Naive thymus-derived CD8-positive, alpha-beta T cell (primary cell): ENCODE results near the gene RCC2. TPM values are rescaled to one million over a fixed set of nuclear protein-coding genes. Genes with fewer than 3 reads are reported as not detected.

Source experiments
- ATAC-seq, 2 donors: fragments of 150-1000 bp; cut with Tn5 transposase in 1 of 2; sonication (Bioruptor Pico), chemical (Tn5 transposase) in 1 of 2; 1 replicate in 1 of 2; 2 replicates in 1 of 2; pipeline ENCODE4 v1.10.0; 2021; ENCODE audit warnings: mild to moderate bottlenecking in 2 of 2, moderate library complexity in 2 of 2
- POLR2A ChIA-PET: fragments of 350-600 bp; sonication (Branson Sonifier 250); formaldehyde crosslinking; loops from one replicate; lab custom pipeline; 2021; ENCODE audit warnings: antibody characterized with exemption; lab: Charles Lee
- DNase-seq, 10 donors: peaks; one replicate each; pipeline versions ENCODE4 v3.0.0 to v3.0.0-alpha.2; 2020 to 2022
- H3K27ac Mint-ChIP-seq, 10 donors: one replicate each; pipeline ENCODE4 v1.8.0; 2020 to 2022; ENCODE audit warnings: mild to moderate bottlenecking in 10 of 10, mixed read lengths in 10 of 10, moderate library complexity in 4 of 10, inconsistent platforms in 1 of 10
- H3K27me3 Mint-ChIP-seq, 5 donors: one replicate each; pipeline ENCODE4 v1.8.0; 2021 to 2022; ENCODE audit warnings: mixed read lengths in 5 of 5
- H3K36me3 Mint-ChIP-seq, 3 donors: one replicate each; pipeline ENCODE4 v1.8.0; 2020 to 2022; ENCODE audit warnings: mixed read lengths in 3 of 3, mild to moderate bottlenecking in 2 of 3, inconsistent platforms in 1 of 3
- H3K4me1 Mint-ChIP-seq, 4 donors: one replicate each; pipeline ENCODE4 v1.8.0; 2021 to 2022; ENCODE audit warnings: mixed read lengths in 4 of 4
- H3K4me3 Mint-ChIP-seq, 10 donors: one replicate each; pipeline ENCODE4 v1.8.0; 2020 to 2022; ENCODE audit warnings: mild to moderate bottlenecking in 10 of 10, mixed read lengths in 10 of 10, moderate library complexity in 6 of 10, inconsistent platforms in 1 of 10
- H3K9me3 Mint-ChIP-seq, 9 donors: one replicate each; pipeline ENCODE4 v1.8.0; 2020 to 2022; ENCODE audit warnings: mixed read lengths in 9 of 9, mild to moderate bottlenecking in 3 of 9, inconsistent platforms in 1 of 9, moderate library complexity in 1 of 9
- polyA plus RNA-seq, 3 donors: library from polyadenylated mRNA; unstranded; fragments of 300-500 nt; fragmentation: Illumina TruSeq; gene quantifications; one replicate each; pipeline ENCODE4 v1.2.3, GENCODE V29; 2021
- total RNA-seq, 8 experiments: library from RNA in 2 of 8; stranded (reverse) in 2 of 8; gene quantifications; one replicate each; pipeline ENCODE4 v1.2.3 and lab custom pipeline; 2021 to 2026

RCC2 gene
- total and polyA plus RNA-seq, 5 experiments from 2014 or later, result 20.8 to 61.9 (median 37.5) TPM

DNA sequence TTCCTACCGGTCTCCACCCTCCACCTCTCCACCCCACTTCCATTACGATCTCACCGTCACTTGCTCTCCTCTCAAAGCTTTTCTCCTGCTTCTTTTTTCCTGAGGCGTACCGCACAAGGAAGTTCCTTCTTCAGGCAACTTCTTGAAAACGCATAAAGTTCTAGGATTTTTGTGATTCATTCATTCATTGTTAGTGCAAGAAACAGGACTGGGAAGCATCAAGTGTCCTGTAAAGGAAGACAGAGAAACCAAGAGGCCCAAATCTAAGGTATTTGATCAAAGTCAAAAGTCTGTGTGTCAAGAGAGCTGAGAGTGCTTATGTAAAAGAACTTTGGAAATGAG is 1.3 kb upstream of the RCC2 start:
- DNase-seq (no peak), ATAC-seq (no peak)
- peak overlapping the region in 6 of 10 donors; percentile 19 to 93 (median 85) for H3K27ac Mint-ChIP-seq
- H3K27me3 Mint-ChIP-seq, result peaks cover 0 to 5% (median 0%) of the 10 kb centered on the region in 5 donors
- H3K4me1 Mint-ChIP-seq, result peaks cover 6 to 34% (median 29%) of the 10 kb centered on the region in 4 donors
- H3K36me3 Mint-ChIP-seq, result no peaks in the 10 kb centered on the region
- peak overlapping the region; percentile 2 to 96 (median 82) for H3K4me3 Mint-ChIP-seq
- POLR2A ChIA-PET, result no interaction called here
- H3K9me3 Mint-ChIP-seq, result no peaks in the 10 kb centered on the region

DNA sequence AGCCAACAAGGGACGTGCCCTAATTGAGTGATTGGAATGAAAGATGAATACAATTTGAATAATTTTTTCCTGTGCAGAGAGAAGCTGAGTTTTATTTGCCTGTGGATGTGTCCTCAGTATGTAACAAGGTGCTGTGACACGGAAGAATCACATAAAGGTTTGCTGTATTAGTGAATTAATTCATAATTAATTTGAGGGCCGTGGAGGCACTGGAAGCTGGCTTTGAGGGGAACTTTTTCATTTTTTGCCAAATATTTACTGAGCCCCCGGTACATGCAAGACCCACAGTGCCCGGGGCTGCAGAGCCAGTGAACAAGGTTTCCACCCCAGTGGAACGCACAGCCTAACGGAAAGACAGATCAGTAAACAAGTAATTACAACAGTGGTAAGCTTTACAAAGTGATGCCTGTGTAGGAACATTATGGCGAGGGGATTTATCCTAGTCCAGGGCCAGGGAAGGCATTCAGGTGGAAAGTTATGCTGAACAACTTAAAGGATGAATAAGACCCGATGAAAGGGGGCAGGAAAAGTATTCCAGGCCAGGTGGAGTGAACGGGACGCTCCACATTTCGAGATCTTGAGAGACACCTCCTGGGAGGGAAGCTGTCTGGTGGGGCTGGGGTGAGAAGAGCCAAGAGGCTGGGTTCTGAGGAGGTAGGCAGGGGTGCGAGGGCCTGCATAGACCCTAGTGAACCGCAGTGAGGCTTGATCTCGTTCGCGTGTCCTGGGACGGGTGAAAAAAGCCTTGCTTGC is 773 bp upstream of the RCC2 start:
- H3K9me3 Mint-ChIP-seq, result no peaks in the 10 kb centered on the region
- H3K4me3 Mint-ChIP-seq, result peak overlapping the region; percentile 77 to 96 (median 84)
- peaks cover 0 to 4% (median 0%) of the 10 kb centered on the region in 3 donors for H3K36me3 Mint-ChIP-seq
- ATAC-seq (no peak), DNase-seq (no peak)
- peaks cover 6 to 39% (median 34%) of the 10 kb centered on the region in 4 donors for H3K4me1 Mint-ChIP-seq
- peaks cover 0 to 5% (median 0%) of the 10 kb centered on the region in 5 donors for H3K27me3 Mint-ChIP-seq
- POLR2A ChIA-PET, result interaction anchor here (0.6 to 1.1 kb wide), 2 partner anchors 84 to 107 kb away, joined by 3 to 4 read pairs; no protein-coding TSS in a partner anchor
- H3K27ac Mint-ChIP-seq, result peak overlapping the region; percentile 78 to 95 (median 92)

DNA sequence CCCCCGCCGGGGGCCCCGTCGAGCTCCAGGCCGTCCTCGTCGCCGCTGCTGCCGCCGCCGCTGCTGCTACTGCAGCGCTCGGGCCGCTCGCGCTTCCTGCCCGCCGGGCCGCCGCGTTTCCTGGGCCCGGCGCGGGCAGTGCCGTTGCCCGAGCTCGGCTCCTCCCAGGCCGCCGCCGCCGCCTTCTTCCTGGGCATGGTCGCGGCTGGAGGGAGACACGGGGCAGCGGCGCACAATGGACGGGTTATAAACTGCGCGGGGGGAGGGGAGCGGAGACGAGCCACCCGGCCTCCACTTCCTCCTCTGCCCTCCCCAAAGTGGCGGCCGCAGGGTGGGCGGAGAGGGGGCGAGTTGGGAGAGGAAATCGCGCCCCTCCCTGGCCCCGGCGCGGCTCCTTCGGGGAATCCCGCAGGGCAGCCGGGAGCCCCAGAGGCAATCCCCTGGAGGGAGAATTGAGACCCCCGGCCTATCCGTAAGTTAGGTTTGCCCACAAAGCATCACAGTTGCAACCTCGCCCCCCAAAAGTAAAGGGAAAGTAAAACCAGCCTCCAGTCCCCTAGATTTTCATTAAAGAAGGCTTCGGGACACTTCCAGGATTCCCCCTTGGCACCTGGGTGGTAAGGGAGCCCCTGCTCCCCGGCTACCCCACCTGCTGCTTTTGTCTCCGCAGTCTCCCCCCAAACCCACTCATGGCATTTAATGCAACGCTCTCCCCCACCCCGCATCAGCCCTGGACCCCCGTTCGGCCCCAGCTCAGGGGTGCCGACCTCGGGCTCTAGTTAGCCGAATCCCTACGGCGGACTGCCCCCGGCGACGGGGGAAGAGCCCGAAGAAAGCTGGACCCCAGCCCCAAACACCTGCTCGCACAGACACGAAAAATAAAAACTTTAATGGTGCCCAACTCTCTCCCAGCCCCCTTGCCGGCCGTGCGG is 893 bp downstream of the RCC2 start:
- H3K9me3 Mint-ChIP-seq, result no peaks in the 10 kb centered on the region
- H3K27ac Mint-ChIP-seq, result peak overlapping the region; percentile 90 to 98 (median 97)
- H3K4me1 Mint-ChIP-seq, result peaks cover 16 to 56% (median 51%) of the 10 kb centered on the region in 4 donors
- POLR2A ChIA-PET, result interaction anchor here (0.5 to 1.1 kb wide), 4 partner anchors 8 to 1757 kb away, joined by 3 to 7 read pairs (median 3); no protein-coding TSS in a partner anchor
- DNase-seq, result peak; percentile 52 to 81 (median 65)
- peaks cover 0 to 4% (median 0%) of the 10 kb centered on the region in 5 donors for H3K27me3 Mint-ChIP-seq
- H3K4me3 Mint-ChIP-seq, result peak overlapping the region; percentile 92 to 99 (median 96)
- ATAC-seq, result peak; percentile 34 to 45
- H3K36me3 Mint-ChIP-seq, result peaks cover 0 to 20% (median 0%) of the 10 kb centered on the region in 3 donors

DNA sequence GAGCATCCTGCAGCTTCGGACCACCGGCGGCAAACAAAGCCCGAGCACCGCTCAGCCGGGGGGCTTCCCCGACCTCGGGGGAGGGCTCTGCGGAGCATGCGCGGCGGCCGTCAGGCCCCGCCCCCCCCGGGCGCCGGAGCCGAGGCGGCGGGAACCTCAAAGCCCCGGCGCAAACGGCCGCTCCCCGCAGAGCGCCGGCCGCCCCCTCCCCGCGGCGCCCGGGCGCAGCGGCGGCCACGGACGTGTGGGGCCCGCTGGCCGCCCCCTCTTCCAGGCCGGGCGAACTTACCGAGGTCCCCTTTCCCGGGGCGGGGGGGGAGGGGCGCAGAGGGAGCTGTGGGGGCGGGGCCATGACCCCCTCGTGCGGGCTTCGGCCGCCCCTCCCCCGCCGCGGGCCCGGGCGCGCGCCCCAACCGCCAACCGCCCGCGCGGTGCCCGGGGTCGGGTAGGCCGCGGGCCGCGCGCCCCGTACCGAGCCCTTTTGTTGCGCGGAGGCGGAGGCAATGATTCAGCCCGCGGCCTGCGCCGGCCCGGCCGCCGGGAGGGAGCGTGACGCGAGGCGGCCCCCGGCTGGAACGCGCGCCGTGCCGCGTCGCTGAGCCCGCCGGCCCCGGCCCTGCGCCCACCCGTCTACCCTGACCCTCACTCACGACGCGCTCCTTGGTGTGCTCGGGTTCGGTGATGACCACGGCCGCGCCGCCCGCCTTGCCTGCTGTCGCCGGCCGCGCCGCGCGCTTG is 1.7 kb downstream of the RCC2 start:
- Mint-ChIP-seq H3K9me3 (no peaks in the 10 kb centered on the region), H3K27ac (peak overlapping the region in 8 of 10 donors; percentile 78 to 92 (median 85)), H3K4me1 (peaks cover 16 to 63% (median 59%) of the 10 kb centered on the region in 4 donors), H3K4me3 (peak overlapping the region; percentile 71 to 96 (median 78)), H3K27me3 (no peaks in the 10 kb centered on the region), H3K36me3 (peaks cover 0 to 26% (median 0%) of the 10 kb centered on the region in 3 donors)
- ATAC-seq, result peak; percentile 33 to 37
- POLR2A ChIA-PET, result interaction anchor here (0.8 kb wide), 1 partner anchor 9 kb away, joined by 3 read pairs; no protein-coding TSS in a partner anchor
- peak; percentile 20 to 70 (median 58) for DNase-seq

DNA sequence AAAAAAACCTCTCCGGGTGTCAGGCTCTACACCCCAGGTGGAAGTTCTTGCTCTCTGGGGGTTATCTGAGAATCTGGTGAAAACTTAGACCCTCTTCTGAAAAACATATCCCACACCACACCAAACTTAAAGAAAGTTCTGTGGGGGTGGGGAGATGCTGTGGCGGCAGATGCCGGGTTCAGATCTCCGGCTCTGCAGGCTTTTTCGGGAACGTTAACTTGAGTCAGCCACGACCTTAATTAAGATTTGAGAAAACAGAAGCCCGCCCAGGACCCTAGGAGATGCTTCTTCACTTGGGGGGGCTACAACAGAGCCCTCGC is 2.3 kb downstream of the RCC2 start:
- no peaks in the 10 kb centered on the region for H3K9me3 Mint-ChIP-seq
- peak overlapping the region; percentile 70 to 90 (median 78) for H3K4me3 Mint-ChIP-seq
- H3K4me1 Mint-ChIP-seq, result peaks cover 16 to 68% (median 63%) of the 10 kb centered on the region in 4 donors
- POLR2A ChIA-PET, result no interaction called here
- ATAC-seq, result no peak
- peaks cover 0 to 30% (median 0%) of the 10 kb centered on the region in 3 donors for H3K36me3 Mint-ChIP-seq
- no peaks in the 10 kb centered on the region for H3K27me3 Mint-ChIP-seq
- DNase-seq, result peak in 1 of 10 donors; percentile 10
- H3K27ac Mint-ChIP-seq, result peak overlapping the region in 9 of 10 donors; percentile 78 to 92 (median 85)

DNA sequence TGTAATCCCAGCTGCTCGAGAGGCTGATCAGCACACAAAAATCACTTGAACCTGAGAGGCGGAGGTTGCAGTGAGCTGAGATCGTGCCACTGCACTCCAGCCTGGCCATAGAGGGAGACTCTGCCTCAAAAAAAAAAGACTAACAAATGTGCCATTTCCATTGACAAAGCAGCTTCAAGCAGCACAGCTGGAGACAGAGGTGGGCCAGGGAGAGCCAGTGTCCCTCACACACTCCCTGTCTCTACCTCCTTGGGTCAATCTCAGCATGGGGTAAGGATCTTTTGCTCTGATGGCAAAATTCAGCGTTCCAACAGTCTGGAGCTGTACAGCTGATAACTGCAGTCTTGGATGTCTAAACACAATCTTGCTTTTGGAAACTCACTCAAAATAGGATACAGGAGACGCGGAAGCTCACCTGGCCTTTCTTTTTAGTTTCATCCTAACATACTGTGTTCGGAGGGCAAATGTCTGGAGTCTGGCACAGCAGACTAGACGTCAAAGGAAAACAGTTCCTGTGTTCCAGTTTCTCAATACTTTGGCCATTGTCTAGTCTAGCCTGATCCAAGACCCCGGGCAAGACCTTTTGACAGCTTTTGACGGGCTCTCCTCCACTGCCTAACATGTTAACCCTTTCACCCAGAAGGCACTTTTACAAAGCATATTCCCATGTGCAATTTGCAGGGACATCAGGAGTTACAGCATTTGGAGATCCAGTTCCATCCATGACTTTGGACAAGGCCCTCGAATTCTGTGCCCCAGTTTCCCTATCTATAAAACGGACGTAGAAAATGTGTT is 2.9 kb downstream of the RCC2 start:
- peak overlapping the region; percentile 70 to 90 (median 78) for H3K4me3 Mint-ChIP-seq
- POLR2A ChIA-PET, result interaction anchor here (0.7 kb wide), 1 partner anchor 1506 kb away, joined by 3 read pairs; no protein-coding TSS in a partner anchor
- H3K4me1 Mint-ChIP-seq, result peaks cover 16 to 71% (median 67%) of the 10 kb centered on the region in 4 donors
- no peak for ATAC-seq
- no peaks in the 10 kb centered on the region for H3K9me3 Mint-ChIP-seq
- H3K36me3 Mint-ChIP-seq, result peaks cover 0 to 34% (median 0%) of the 10 kb centered on the region in 3 donors
- H3K27me3 Mint-ChIP-seq, result no peaks in the 10 kb centered on the region
- no peak for DNase-seq
- peak overlapping the region; percentile 78 to 92 (median 84) for H3K27ac Mint-ChIP-seq

DNA sequence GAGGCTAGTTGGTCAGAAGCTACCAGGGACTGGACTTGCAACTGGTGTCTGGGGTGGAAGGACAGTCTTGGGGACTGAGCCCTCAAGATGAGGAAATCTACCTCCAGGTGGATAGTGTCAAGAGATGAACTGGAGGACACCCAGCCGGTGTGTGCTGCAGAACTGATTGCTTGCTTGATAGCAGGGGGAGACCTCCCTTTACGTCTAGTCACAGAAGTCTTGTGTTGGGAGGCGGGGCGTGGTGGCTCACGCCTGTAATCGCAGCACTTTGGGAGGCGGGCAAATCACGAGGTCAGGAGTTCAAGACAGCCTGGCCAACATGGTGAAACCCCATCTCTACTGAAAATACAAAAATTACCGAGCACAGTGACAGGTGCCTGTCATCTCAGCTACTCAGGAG is 4.9 kb downstream of the RCC2 start:
- Mint-ChIP-seq H3K27ac (peak overlapping the region in 7 of 10 donors; percentile 44 to 84 (median 63)), H3K27me3 (no peaks in the 10 kb centered on the region), H3K36me3 (peaks cover 0 to 45% (median 1%) of the 10 kb centered on the region in 3 donors), H3K4me1 (peaks cover 16 to 66% (median 59%) of the 10 kb centered on the region in 4 donors), H3K4me3 (peak overlapping the region in 6 of 10 donors; percentile 4 to 76 (median 32)), H3K9me3 (no peaks in the 10 kb centered on the region)
- DNase-seq (no peak), ATAC-seq (no peak)
- POLR2A ChIA-PET, result no interaction called here

DNA sequence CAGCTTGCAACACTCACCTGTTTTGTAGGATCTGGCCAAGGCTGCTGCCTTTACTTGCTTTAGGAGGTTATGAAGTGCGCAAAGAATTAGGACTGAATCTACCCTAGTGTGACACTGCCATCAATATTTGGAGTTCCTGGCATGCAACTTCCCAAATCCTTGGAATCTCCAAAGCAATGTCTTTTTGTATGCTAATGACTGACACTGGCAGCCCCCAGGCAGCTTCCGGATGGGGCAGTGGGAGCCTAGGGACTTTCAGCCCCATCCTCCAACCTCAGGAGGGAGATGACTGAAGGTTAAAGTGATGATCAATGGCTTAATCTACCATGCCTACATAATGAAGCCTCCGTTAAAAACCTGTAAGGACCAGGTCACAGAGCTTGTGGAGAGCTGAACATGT is 5.5 kb downstream of the RCC2 start:
- no peaks in the 10 kb centered on the region for H3K27me3 Mint-ChIP-seq
- POLR2A ChIA-PET, result no interaction called here
- H3K36me3 Mint-ChIP-seq, result peaks cover 0 to 51% (median 5%) of the 10 kb centered on the region in 3 donors
- no peak overlapping the region for H3K4me3 Mint-ChIP-seq
- DNase-seq (no peak), ATAC-seq (no peak)
- H3K9me3 Mint-ChIP-seq, result no peaks in the 10 kb centered on the region
- peaks cover 21 to 72% (median 61%) of the 10 kb centered on the region in 4 donors for H3K4me1 Mint-ChIP-seq
- H3K27ac Mint-ChIP-seq, result peak overlapping the region in 5 of 10 donors; percentile 16 to 52 (median 48)

DNA sequence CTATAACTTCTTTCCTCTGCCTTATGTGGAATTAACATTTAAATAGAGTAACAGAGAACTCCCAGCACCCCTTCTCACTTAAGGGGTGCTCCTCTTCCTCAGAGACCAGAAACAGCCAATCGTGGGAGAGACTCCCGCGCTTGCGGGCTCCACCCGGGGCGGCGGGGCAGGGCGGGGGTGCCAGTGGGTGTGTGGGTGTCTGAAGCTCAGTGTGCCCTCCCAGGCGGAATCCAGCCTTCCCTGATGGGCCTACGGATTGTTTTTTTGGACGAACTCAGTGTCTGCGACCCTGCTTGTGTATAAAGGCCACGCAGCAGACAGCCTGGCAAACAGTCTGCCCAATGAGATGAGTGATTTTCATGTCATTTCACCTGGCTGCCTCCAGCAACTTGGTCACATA is 6.2 kb downstream of the RCC2 start:
- peak overlapping the region in 2 of 10 donors; percentile 53 to 59 for H3K27ac Mint-ChIP-seq
- H3K4me1 Mint-ChIP-seq, result peaks cover 22 to 77% (median 62%) of the 10 kb centered on the region in 4 donors
- POLR2A ChIA-PET, result no interaction called here
- DNase-seq, result no peak
- H3K27me3 Mint-ChIP-seq, result no peaks in the 10 kb centered on the region
- H3K36me3 Mint-ChIP-seq, result peaks cover 0 to 57% (median 5%) of the 10 kb centered on the region in 3 donors
- H3K9me3 Mint-ChIP-seq, result no peaks in the 10 kb centered on the region
- H3K4me3 Mint-ChIP-seq, result peak overlapping the region in 1 of 10 donors; percentile 15
- no peak for ATAC-seq

DNA sequence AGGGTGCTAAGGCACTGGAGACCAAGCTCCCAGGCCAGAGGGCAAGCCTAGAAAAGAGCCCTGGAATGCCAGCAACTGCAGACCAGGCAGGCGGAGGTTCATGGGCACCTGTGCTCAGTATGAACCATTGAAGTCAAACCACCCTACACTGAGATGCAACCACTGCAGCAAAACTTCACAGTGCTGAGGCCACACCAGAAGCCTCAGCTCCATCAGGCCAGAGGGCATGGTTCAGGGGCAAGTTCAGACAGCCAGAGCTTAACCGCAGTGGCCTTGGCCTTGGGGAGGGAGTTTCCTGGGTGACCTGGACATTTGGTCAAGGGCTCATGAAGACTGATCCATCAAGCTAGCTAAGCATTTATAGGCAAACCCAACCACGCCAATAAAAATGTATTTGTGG is 7.1 kb downstream of the RCC2 start:
- H3K27ac Mint-ChIP-seq, result peak overlapping the region in 3 of 10 donors; percentile 53 to 72 (median 61)
- H3K27me3 Mint-ChIP-seq, result no peaks in the 10 kb centered on the region
- H3K4me1 Mint-ChIP-seq, result peaks cover 22 to 77% (median 62%) of the 10 kb centered on the region in 4 donors
- POLR2A ChIA-PET, result no interaction called here
- H3K36me3 Mint-ChIP-seq, result peaks cover 0 to 62% (median 5%) of the 10 kb centered on the region in 3 donors
- no peak for DNase-seq
- no peak overlapping the region for H3K4me3 Mint-ChIP-seq
- no peak for ATAC-seq
- H3K9me3 Mint-ChIP-seq, result no peaks in the 10 kb centered on the region

DNA sequence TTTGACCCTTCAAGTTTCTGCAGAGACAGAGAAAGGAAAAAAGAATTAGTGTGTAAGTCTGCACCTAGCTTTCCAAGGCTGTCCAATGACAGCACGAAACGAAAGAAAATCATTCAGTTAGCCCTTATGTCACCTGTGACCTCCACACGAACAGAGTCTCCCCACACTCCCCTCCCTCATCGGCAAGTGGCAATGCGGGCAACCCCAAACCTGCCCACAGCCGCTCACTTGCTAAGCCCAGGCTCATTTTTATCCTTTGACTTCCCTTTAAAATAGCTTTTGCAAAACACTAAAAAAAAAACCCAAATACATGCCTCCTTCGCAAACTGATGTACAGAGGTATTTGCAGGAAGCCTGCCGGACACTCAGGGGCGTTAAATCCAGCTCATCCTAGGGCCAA is 10.3 kb downstream of the RCC2 start:
- H3K36me3 Mint-ChIP-seq, result peaks cover 2 to 77% (median 11%) of the 10 kb centered on the region in 3 donors
- ATAC-seq (no peak), DNase-seq (no peak)
- no peaks in the 10 kb centered on the region for H3K27me3 Mint-ChIP-seq
- POLR2A ChIA-PET, result no interaction called here
- H3K4me1 Mint-ChIP-seq, result peaks cover 31 to 53% (median 45%) of the 10 kb centered on the region in 4 donors
- H3K27ac Mint-ChIP-seq, result peak overlapping the region in 5 of 10 donors; percentile 16 to 67 (median 52)
- peak overlapping the region in 2 of 10 donors; percentile 11 to 43 for H3K4me3 Mint-ChIP-seq
- no peaks in the 10 kb centered on the region for H3K9me3 Mint-ChIP-seq
